ENCODE measurements around the gene MLANA. TPM values are rescaled to one million over a fixed set of nuclear protein-coding genes. Genes with fewer than 3 reads are reported as not detected.

MLANA gene
- total RNA-seq, 4 donors from 2014 or later, result not detected

DNA sequence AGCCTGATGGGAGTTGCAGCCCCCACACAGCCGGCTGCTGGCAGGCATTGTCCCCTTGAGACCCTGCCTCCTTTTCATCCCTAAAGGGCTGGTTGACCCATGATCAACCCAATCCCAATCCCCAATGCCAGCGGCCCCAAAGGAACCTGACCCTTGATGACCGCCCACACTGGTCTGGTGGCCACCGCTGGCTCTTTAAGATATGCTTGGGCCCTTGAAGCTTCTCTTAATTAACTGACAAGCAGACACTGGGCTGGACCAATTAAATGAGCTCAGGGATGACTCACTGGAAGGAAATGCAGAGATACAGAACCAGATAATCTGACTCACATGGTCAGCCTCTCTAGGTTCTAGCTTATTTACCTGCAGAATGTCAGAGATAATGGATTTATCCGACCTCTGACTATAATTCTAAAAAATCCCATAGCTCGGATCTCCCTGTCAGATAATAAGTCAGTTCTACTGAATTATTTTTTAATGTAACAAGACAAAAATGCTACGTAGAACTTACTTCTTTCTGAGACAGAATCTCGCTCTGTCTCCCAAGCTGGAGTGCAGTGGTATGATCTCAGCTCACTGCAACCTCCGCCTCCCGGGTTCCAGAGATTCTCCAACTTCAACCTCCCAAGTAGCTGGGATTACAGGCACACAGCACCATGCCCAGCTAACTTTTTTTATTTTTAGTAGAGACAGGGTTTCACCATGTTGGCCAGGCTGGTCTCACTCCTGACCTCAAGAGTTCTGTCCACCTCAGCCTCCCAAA is 11.1 kb upstream of the MLANA start:
- no peak for TF ChIP-seq CTCF (IDR thresholded peaks at IDR 0.05; ENCODE audit: low read depth)

GRCh38 chr9:5884191-5884590 is 6.5 kb upstream of the MLANA start:
- TF ChIP-seq CTCF (IDR thresholded peaks at IDR 0.05; ENCODE audit: low read depth), result no peak

DNA sequence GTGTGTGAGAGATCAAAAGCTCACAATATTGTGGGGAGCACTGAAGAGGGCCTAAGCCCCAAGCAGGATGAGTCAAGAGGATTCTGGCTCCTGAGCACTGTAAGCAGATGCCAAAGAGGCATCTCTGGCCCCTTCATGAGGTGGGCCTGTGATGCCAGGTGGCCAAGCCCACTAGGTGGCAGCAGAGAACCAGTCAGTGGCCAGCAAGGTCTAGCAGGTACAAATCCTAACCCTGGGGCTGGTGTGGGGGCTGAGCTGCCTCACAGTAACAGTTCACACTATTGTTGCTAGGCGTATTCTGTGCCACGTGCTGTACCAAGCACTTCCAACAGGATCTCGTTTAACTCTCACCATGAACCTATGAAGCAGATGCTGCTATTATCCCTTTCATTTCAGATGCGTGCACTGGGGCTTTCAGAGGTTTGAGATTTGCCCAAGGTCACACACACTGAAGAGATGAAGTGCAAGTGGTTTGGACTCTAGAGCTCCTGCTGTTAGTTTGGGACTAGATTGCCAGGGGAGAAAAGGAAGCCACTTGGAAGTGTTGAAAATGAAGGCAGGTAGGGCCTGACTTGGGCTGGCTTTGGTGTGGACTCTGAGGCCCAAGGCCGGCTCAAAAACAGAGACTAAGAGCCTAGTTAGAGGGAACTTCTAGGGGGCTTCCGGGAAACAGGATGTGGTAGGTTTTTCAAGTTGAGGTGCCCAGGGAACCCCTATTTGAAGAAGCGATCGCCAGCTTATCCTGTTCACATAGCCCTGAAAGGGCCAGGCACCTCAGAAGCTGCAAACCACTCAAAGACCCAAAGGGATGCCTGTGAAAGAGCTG is 4.4 kb upstream of the MLANA start:
- TF ChIP-seq CTCF (IDR thresholded peaks at IDR 0.05; ENCODE audit: low read depth), result no peak

DNA sequence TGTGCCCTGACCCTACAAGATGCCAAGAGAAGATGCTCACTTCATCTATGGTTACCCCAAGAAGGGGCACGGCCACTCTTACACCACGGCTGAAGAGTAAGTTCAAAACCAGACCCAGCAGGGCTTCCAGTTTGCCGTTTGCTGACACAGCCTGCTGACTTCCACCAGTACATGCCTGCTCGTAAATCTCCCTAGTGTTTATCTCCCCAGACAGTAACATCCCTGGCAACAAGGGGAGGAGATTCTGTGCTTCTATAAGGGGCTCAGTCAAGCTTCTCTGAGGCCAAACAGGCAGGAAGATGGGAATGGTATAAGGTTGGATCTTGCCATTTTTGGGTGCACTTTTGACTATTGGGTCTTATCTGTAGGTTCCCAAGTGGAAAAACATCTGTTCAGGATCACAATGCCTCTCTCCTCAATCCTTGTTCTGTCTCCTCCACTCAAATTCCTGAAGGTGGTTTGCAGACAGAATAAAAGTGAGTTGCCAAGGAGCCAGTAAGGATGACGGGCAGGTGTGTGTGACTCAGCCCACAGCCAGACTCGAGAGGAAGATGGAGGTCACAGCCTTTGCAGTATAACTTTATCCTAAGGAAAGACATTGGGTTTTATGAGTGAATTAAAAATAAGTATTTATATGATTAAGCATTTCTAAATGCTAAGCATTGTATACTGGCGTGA is 1.9 kb downstream of the MLANA start:
- no peak for TF ChIP-seq CTCF (IDR thresholded peaks at IDR 0.05; ENCODE audit: low read depth)

DNA sequence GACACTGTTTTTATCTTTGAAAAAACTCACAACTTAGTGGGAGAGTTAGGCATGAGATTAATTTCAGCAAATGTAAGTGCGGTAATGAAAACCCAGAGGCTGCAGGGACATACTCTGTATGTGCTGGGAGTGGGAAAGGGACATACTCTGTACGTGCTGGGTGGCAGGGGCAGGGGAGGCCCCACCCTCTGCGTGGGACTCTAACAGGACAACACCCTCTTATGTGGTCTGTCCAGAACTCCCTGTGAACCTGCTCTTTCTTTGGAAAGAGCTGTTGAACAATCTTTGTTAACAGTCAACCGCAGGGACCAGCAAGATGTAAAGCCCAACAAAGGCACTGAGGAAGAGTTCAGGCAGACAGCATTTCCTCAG is 2.4 kb downstream of the MLANA start:
- TF ChIP-seq CTCF (IDR thresholded peaks at IDR 0.05; ENCODE audit: low read depth), result no peak

- TF ChIP-seq CTCF (IDR thresholded peaks at IDR 0.05; ENCODE audit: low read depth), result no peak
Measured at GRCh38 chr9:5893591-5894236, 3.0 kb downstream of the MLANA start.

Data from subcutaneous adipose tissue (tissue), 4 donors.